GM21447 (cell line): ENCODE results near the gene OLFM3.

Source experiments
- ATAC-seq: cut with Tn5 transposase; IDR thresholded peaks from one replicate; pipeline ENCODE4 v1.9.1; 2021; ENCODE audit not compliant: unreplicated experiment

The OLFM3 gene

DNA sequence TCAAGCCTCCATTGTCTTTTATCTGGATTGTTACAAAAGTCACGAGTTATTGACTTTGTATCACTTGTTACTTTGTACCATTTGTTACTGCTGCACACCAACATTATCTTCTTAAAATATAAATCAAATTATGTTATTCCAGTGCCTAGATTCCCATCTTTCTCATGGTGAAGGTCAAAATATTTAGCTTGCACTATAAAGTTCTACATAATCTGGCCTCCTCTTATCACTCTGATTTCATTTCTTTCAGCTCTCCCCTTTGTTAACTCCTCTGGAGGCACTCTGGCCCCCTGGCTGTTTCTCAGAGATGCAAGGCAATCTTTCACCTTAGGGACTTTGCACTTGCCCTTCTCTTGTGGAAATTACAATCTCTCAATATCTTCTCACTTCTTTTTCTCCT lies 143.8 kb downstream of the OLFM3 start:
- ATAC-seq, result no peak

DNA sequence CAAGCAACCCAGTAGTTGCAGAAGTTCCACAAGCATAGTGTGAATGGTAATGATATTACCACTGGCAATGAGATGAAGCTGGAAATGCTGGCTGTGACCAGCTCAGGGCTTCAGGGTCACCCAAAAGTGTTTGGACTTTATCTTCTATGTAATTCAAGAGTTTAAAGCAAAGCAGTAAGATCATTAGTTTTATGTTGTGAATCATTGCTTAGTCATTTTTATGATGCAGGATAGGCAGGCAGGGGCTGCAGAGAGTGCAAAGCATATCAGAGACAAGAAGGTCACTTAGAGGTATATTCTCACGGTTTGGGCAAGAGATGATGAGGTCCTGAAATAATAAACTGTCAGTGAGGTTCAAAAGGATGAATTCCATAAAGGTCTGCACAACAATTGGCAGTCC lies 147.4 kb downstream of the OLFM3 start:
- ATAC-seq, result no peak

DNA sequence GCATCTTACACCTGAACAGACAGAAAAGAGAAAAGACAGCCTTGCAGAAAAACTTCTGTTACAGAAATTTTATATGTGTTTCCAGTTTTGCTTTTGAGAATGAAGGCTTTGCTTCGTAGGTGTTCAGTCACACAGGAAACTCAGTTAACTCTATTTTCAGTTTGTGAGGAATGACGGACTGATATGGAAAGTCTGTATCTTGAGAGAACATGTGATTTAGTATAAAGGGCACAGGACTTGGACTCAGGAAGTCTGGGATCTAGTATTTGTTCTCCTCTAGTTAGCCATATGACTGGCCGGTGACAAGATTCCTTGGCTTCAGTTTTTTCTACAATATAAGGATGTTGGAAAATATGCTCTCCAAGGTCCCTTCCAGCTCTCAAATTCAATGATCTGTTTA lies 149.1 kb downstream of the OLFM3 start:
- ATAC-seq, result no peak

DNA sequence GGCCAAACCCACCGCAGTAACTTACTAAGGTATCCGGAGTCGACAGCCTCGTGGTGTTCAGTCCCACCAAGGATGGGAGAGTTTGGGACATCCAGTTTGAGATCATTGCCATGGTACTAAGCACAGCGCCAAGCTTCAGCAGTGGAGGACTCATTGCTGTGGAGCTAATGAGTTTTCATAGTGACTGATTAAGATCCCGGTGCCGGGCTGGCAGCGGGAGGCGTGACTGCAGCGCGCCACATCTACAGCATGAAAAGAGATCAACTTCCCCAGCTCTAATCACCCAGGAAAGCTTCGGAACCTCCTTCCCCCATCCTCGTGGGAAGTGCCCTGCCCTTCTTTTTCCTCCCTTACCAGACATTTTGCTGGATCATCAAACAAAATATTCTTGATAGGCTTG lies 149.9 kb downstream of the OLFM3 start:
- no peak for ATAC-seq

DNA sequence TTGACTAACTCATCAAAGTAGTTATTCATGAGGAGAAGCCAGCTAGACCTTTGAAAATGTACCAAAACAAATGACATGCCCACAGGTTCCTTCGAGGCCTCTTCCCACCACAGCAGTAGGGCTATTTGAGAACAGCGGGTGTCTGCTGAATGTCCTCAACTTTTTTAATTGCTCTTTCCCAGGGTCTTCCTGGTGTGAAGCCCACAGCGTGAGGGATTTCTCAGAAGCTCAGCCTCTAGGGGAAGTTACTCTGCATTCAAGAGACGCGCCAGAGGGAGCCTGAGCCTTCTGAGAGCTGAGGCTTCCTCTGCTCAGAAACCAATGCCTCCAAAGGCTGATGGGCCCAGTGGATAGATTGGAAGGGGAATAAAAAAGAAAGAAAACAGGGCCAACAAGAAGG lies 153.6 kb downstream of the OLFM3 start:
- no peak for ATAC-seq

DNA sequence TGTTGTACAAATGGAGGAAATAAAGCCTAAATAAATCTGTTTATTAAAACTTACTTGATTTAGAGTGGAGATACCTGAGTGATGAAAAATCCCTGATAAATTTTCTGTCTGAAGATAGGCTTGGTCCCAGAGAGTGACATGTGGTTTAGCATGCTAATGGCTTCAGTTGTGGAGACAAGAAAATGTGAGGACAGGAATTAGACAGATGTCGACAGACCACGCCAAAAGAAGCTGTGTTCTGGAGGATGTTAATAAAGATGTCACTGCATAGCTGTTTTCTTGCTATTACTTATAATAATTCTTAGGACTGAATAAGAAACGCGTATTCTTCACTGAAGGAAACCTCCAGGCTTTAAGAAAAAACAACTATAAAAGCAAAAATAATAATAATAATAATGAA lies 154.9 kb downstream of the OLFM3 start:
- no peak for ATAC-seq

DNA sequence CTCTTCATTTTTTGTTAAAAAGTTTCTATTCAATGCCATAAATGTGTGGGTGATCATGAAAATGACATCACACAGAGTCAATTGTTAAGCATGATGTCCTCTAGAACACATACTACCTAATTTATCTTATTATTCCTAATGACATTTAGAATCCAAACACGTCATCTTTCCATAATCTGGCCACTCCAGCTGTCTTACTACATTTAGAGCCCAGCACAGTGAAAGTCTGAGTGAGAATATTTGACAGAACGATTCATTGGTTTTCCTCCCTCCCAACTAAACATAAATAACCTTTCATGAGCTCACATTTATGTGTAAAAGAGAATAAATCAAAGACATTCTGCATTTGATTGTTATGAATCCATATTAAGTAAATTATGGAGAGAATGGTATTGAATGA lies 160.7 kb downstream of the OLFM3 start:
- no peak for ATAC-seq

DNA sequence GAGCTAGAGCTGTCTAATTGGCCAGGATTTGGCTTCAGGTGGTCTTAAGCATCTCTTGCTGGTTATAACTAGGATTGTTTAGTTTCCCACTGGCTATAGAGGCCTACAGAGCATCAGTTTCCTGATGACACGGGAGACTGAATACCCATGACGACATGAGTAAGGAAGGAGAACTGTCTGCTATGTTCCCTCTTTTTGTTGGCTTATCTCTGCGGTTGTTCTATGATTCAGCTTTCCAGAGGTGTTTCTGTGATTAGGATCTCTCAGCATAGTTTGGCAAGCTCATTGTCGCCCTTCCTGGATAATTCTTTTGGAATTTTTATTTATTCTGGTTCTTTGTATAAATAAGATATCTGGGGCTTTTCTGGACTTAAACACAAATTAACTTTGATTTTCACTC lies 163.4 kb downstream of the OLFM3 start:
- no peak for ATAC-seq

DNA sequence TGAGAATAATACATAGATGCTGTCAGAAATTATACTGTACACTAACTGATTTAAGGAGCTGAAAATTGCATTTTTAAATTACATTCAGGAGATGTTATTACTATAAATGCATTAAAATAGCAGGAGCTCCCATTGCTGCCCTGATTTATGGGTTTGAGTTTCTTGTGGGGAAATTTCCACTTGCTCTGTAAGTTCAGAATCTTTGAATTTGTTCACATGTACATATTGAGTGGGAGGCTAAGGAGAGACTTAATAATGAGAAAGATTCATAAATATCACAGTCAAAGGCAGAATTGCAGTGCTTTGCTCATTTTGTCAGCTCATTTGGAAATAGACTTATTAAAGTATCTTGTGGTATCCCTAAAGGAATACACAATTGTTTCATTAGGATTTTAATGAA lies 170.3 kb downstream of the OLFM3 start:
- ATAC-seq, result no peak

DNA sequence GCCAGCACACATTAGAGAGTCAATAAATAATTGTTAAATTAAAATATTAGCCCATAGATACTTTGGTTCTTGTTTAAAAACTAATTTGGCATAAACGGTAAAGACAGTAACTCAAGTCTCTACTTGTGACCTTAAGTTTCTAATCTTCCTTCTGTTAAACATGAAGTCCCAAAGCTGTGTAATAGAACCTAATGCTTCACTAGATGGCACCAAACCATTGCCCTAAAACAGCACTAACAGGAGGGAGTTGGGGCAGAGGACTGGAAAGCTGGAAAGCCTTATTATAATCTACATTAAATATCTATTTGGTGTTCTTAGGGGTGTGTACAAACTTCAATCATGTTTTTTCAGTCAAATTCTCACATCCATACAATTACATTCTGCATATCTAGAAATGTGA lies 176.7 kb downstream of the OLFM3 start:
- no peak for ATAC-seq

DNA sequence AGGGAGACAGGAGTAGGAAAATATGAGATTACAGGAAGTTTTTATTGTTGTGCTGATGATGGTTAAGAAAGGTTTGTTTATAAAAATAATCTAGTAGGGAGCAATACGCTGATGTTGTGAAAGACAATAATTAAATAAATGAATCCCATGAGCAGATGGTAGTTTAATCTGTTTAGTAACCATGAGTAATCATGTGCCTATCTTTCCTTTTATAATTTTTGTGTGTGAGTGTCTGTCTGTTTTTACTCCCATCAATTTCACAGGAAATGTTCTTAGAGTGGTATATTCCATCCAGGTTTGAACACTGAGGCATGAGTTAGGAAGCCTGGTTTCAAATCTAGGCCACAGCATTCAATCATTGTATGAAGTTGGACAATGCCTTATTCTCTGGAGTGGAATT lies 180.5 kb downstream of the OLFM3 start:
- ATAC-seq, result no peak

DNA sequence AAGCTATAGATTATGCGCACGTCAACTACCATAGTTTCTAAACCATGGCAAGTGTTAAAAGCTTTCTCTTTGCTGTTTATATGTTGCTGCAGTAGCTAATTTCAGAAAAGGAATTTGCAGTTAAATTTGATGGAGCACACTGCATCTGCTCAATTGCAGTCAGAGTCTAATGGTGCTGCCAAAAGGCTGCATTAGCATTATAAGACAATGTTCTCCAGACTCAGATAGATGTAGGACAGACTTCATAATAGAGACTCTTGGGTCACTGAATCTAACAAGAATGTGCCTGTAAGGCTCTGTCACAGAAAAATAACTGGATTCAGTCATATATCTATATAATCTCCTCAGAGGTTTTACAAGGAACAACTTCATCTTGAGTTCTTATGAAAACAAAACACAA lies 198.3 kb downstream of the OLFM3 start:
- ATAC-seq, result no peak

DNA sequence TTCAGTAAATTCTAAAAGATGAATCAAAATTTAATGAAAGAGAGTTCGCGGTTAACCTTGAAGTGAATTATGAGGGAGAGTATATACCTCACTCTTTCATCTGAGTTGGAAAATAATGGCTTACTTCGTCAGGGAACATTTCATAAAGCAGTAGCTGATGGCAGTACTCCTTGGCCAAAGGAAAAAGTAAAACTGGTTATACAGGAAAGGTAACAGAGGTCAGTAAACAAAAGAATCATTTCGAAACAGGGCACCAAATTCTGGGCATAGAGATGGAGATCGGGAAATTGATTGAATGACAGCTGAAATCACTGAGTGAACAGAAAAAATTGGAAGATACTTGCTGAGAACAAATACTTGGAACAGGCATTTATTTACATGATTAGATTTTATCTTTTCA lies 199.0 kb downstream of the OLFM3 start:
- no peak for ATAC-seq

DNA sequence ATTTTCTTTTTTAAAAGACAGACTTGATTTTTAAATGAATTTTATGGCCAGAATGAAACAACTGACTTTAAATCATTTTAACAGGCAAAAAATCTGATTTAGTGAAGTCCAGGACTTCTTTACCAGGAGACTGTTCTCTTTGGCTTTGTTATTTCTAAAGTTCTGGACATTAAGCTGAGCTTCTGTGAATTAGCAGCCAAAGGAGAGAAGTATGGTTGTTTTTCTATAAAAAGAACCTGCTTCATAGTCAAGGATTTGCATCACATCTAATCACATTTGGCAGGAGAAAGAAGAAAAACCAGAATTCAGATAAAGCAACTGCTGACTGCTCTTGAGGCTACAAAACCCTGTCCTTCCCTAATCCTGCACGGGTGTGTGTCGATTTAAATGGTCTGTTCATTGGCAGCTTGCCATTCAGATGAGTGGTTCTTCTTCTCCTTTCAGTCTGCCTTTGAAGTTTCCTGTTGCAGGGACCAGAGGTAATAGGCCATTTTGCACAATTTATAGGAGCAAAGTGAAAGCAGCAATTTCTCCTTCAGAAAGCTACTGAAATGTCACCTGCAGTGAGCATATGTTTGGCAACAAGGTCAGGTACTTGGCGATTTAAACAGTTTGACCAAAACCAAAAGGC lies 215.4 kb downstream of the OLFM3 start:
- no peak for ATAC-seq

DNA sequence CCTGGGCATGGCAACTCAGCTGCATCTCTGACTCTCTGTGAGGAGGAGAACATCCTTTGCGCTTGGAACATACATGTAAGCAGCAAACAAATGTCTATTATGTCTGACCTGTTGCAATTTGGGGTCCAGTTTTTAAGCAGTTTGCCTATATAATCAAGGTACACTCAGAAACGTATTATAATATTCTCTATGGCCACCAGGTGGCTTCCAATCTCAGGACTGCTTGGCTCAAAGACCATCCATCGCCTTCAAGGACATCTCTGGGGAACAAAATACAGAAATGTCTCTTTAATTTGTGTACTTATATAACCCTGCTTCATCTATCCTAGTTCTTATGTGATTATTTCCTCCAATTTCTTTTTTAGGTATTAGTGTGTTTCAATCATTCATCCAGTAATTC lies 227.2 kb downstream of the OLFM3 start:
- ATAC-seq, result no peak

DNA sequence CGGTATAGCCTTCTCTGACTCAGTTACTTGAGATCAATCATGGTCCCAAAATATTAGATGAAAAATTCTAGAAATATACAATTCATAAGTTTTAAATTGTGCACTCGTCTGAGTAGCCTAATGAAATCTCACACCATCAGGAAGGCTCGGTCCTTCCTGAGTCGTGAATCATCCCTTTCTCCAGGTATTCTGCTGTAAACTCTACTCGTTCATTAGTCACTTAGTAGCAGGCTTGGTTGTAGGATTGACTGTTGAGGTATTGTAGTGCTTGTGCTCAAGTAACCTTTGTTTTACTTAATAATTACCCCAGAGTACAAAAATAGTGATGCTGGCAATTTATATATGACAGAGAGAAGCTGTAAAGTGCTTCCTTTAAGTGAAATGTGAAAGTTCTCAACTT lies 238.7 kb downstream of the OLFM3 start:
- ATAC-seq, result no peak

DNA sequence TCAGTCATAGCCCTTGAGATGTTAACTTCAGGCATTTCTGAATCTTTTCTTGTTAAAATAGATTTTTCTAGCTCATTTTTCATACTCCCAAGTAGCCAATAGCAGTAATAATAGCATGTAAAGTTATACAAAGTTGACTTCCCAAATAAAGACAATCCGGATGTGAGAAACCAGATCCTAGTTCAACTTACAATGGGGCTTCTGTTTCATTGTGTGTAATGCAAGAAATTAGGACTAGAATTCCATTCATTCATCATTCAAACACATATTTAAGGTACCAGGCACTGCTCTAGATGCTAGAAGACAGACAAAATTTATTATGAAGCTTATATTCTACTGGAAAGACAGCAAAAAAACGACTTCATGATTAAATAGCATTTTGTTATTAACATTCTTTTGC lies 240.3 kb downstream of the OLFM3 start:
- ATAC-seq, result no peak
